Testis (tissue), 3 donors: ENCODE measurements around the gene CAPG. TPM values are rescaled to one million over a fixed set of nuclear protein-coding genes. Genes with fewer than 3 reads are reported as not detected.
"Not testable (repeated sequence)": the region's sequence is repeated elsewhere in the genome, so short reads cannot be mapped to it uniquely, and the experiment has no call there.

ENCODE experiments used
- DNase-seq: peaks from one replicate; pipeline ENCODE4 v3.0.0-alpha.2; 2019
- H3K27ac ChIP-seq, 2 donors: fragments of 200-600 bp; sonication (generic); one replicate each; pipeline ENCODE4 v1.5.1; 2019
- H3K27me3 ChIP-seq: fragments of 200-600 bp; sonication (generic); one replicate; pipeline ENCODE4 v1.5.1; 2019
- H3K36me3 ChIP-seq: fragments of 200-600 bp; sonication (generic); one replicate; pipeline ENCODE4 v1.5.1; 2017; ENCODE audit warnings: low read depth; ENCODE audit errors: missing control alignments
- H3K4me1 ChIP-seq: fragments of 200-600 bp; sonication (generic); one replicate; pipeline ENCODE4 v1.5.1; 2019
- H3K4me3 ChIP-seq, 2 donors: fragments of 200-600 bp; sonication (generic); one replicate each; pipeline ENCODE4 v1.5.1; 2017 to 2019
- H3K9me3 ChIP-seq: fragments of 200-600 bp; sonication (generic); one replicate; pipeline ENCODE4 v1.5.1; 2017
- POLR2A ChIP-seq: fragments of 450-650 bp; IDR thresholded peaks from one replicate; pipeline ENCODE4 v1.6.1; 2017; ENCODE audit warnings: antibody characterized with exemption, mild to moderate bottlenecking, moderate library complexity
- WGBS, 2 donors: methylation state at CpG; one replicate each; pipeline ENCODE4 v1.1.5; 2018; 5-methylcytosine and 5-hydroxymethylcytosine counted together
- intact Hi-C: fragments of 100-400 bp; cut with DNase I; formaldehyde crosslinking; loops from one replicate; pipeline ENCODE4 v1.15.1; 2023; ENCODE audit warnings: low total_unique reads
- polyA plus RNA-seq: library from polyadenylated mRNA; stranded (reverse); fragments of 350-450 nt; fragmentation: Illumina TruSeq; extraction: RNeasy Lipid Tissue Mini Kit (QIAGEN cat#74804); gene quantifications from one replicate; pipeline ENCODE4 v1.2.3, GENCODE V29; 2014; ENCODE audit warnings: low read depth, low replicate concordance; ENCODE audit not compliant: insufficient read depth
- total RNA-seq, 2 donors: library from RNA; depleted of rRNA; stranded (reverse); fragments of >200 nt; gene quantifications; one replicate each; pipeline ENCODE4 v1.2.3, GENCODE V29; 2016
- TF ChIP-seq, protein P1 (sequence below), 3 experiments: fragments of 450-650 bp in 2 of 3; fragments of 200-600 bp in 1 of 3; sonication (generic) in 1 of 3; IDR thresholded peaks; one replicate each; pipeline ENCODE4 v1.5.1; 2016 to 2019; ENCODE audit warnings: antibody characterized with exemption in 3 of 3, mild to moderate bottlenecking in 2 of 3, moderate library complexity in 1 of 3

CAPG gene
- total and polyA plus RNA-seq, 3 donors from 2014 or later = 17.7 to 74.5 (median 29.4) TPM

- peak overlapping the region in 1 of 2 donors; percentile 96 for H3K27ac ChIP-seq
Measured at GRCh38 chr2:85439986-85440385, 29.8 kb upstream of the CAPG start.

GRCh38 chr2:85439569-85439968 is 29.4 kb upstream of the CAPG start:
- H3K27me3 ChIP-seq, H3K36me3 ChIP-seq, DNase-seq, H3K4me3 ChIP-seq, H3K9me3 ChIP-seq: not testable (repeated sequence)
- intact Hi-C loops = loop anchor here (5.0 kb wide), 1 partner anchor 98 kb away; the partner anchor contains the start of gene MAT2A
- 92 to 96% methylated on average over 9 of the region's 9 CpGs for WGBS, 2 donors
- Histone ChIP-seq H3K4me1 (peaks cover 28% of the 10 kb centered on the region), H3K27ac (peak overlapping the region; percentile 95 to 96)

More at GRCh38 chr2:85439986-85440385, 29.8 kb upstream of the CAPG start:
- DNase-seq = no peak
- intact Hi-C loops = loop anchor here (5.0 kb wide), 1 partner anchor 97 kb away; the partner anchor contains the start of gene MAT2A
- Histone ChIP-seq H3K27me3 (no peaks in the 10 kb centered on the region), H3K4me1 (peaks cover 31% of the 10 kb centered on the region), H3K9me3 (no peaks in the 10 kb centered on the region), H3K4me3 (no peak overlapping the region), H3K36me3 (no peaks in the 10 kb centered on the region)
- 90 to 95% methylated on average over 7 of the region's 7 CpGs for WGBS, 2 donors
- TF ChIP-seq POLR2A = no peak
- TF ChIP-seq, protein P1, sequence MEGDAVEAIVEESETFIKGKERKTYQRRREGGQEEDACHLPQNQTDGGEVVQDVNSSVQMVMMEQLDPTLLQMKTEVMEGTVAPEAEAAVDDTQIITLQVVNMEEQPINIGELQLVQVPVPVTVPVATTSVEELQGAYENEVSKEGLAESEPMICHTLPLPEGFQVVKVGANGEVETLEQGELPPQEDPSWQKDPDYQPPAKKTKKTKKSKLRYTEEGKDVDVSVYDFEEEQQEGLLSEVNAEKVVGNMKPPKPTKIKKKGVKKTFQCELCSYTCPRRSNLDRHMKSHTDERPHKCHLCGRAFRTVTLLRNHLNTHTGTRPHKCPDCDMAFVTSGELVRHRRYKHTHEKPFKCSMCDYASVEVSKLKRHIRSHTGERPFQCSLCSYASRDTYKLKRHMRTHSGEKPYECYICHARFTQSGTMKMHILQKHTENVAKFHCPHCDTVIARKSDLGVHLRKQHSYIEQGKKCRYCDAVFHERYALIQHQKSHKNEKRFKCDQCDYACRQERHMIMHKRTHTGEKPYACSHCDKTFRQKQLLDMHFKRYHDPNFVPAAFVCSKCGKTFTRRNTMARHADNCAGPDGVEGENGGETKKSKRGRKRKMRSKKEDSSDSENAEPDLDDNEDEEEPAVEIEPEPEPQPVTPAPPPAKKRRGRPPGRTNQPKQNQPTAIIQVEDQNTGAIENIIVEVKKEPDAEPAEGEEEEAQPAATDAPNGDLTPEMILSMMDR (IDR thresholded peaks at IDR 0.05) = no peak

- DNase-seq = no peak
- Histone ChIP-seq H3K36me3 (no peaks in the 10 kb centered on the region), H3K4me1 (peaks cover 29% of the 10 kb centered on the region), H3K4me3 (no peak overlapping the region), H3K27me3 (no peaks in the 10 kb centered on the region), H3K27ac (peak overlapping the region; percentile 95 to 96), H3K9me3 (no peaks in the 10 kb centered on the region)
- 57 to 66% methylated on average over 6 of the region's 6 CpGs for WGBS, 2 donors
- TF ChIP-seq POLR2A = no peak
- TF ChIP-seq, protein P1 (IDR thresholded peaks at IDR 0.05) = peak in 1 of 3 experiments; percentile 17
- intact Hi-C loops = loop anchor here (5.0 kb wide), 1 partner anchor 98 kb away; the partner anchor contains the start of gene MAT2A
Measured at GRCh38 chr2:85439025-85439472, 28.9 kb upstream of the CAPG start.

- TF ChIP-seq, protein P1 (IDR thresholded peaks at IDR 0.05) = no peak
- TF ChIP-seq POLR2A = no peak
- Histone ChIP-seq H3K4me1 (peaks cover 36% of the 10 kb centered on the region), H3K36me3 (no peaks in the 10 kb centered on the region), H3K9me3 (no peaks in the 10 kb centered on the region), H3K4me3 (peak overlapping the region; percentile 34 to 57), H3K27me3 (no peaks in the 10 kb centered on the region), H3K27ac (peak overlapping the region; percentile 95 to 96)
- intact Hi-C loops = loop anchor here (5.0 kb wide), 1 partner anchor 99 kb away; the partner anchor contains the start of gene MAT2A
- DNase-seq = no peak
- 19 to 26% methylated on average over 17 to 19 of the region's 19 CpGs for WGBS, 2 donors
Measured at GRCh38 chr2:85438201-85439024, 28.2 kb upstream of the CAPG start.

GRCh38 chr2:85437488-85438200 is 27.5 kb upstream of the CAPG start:
- 0 to 1% methylated on average over 6 to 47 of the region's 64 CpGs for WGBS, 2 donors
- peak; percentile 83 for TF ChIP-seq POLR2A
- TF ChIP-seq, protein P1 (IDR thresholded peaks at IDR 0.05) = peak in 1 of 3 experiments; percentile 5
- H3K27ac ChIP-seq = peak overlapping the region; percentile 95 to 96
- peak overlapping the region; percentile 34 to 57 for H3K4me3 ChIP-seq
- no peaks in the 10 kb centered on the region for H3K9me3 ChIP-seq
- peak; percentile 88 for DNase-seq
- peaks cover 40% of the 10 kb centered on the region for H3K4me1 ChIP-seq
- H3K36me3 ChIP-seq = no peaks in the 10 kb centered on the region
- intact Hi-C loops = loop anchor here (5.0 kb wide), 1 partner anchor 100 kb away; the partner anchor contains the start of gene MAT2A
- no peaks in the 10 kb centered on the region for H3K27me3 ChIP-seq
